Spleen (tissue), 11 donors: Measurements from ENCODE around the gene RPS6KL1. TPM values are rescaled to one million over a fixed set of nuclear protein-coding genes. Genes with fewer than 3 reads are reported as not detected.

Experiments
- DNase-seq: peaks from one replicate; pipeline ENCODE4 v3.0.0-alpha.2; 2020
- H3K27ac ChIP-seq, 8 donors: fragments of 200-600 bp; sonication (generic) in 7 of 8; 1 replicate in 4 of 8; 2 replicates in 4 of 8; pipeline versions ENCODE4 v1.5.0 to v1.8.0; 2016 to 2021; ENCODE audit warnings: inconsistent platforms in 4 of 8, mild to moderate bottlenecking in 4 of 8, moderate library complexity in 1 of 8
- H3K27me3 ChIP-seq, 7 donors: fragments of 200-600 bp; sonication (generic) in 6 of 7; replicated peaks in 1 of 7; 1 replicate in 4 of 7; 2 replicates in 3 of 7; pipeline versions ENCODE4 v1.5.0 to v1.8.0; 2016 to 2021; ENCODE audit warnings: inconsistent platforms in 3 of 7, mild to moderate bottlenecking in 1 of 7
- H3K36me3 ChIP-seq, 6 donors: fragments of 200-600 bp; sonication (generic) in 5 of 6; 1 replicate in 4 of 6; 2 replicates in 2 of 6; pipeline versions ENCODE4 v1.5.0 to v1.8.0; 2016 to 2021; ENCODE audit warnings: inconsistent platforms in 2 of 6
- H3K4me1 ChIP-seq, 6 donors: fragments of 200-600 bp; sonication (generic) in 5 of 6; 1 replicate in 3 of 6; 2 replicates in 3 of 6; pipeline versions ENCODE4 v1.5.0 to v1.8.0; 2016 to 2021; ENCODE audit warnings: inconsistent platforms in 3 of 6
- H3K4me3 ChIP-seq, 8 donors: fragments of 200-600 bp; sonication (generic) in 7 of 8; 1 replicate in 4 of 8; 2 replicates in 4 of 8; pipeline versions ENCODE4 v1.5.0 to v1.8.0; 2016 to 2021; ENCODE audit warnings: inconsistent platforms in 4 of 8, mild to moderate bottlenecking in 4 of 8, moderate library complexity in 2 of 8
- H3K9me3 ChIP-seq, 8 donors: fragments of 200-600 bp; sonication (generic) in 7 of 8; 1 replicate in 4 of 8; 2 replicates in 4 of 8; pipeline versions ENCODE4 v1.5.0 to v1.8.0; 2016 to 2021; ENCODE audit warnings: inconsistent platforms in 4 of 8
- POLR2A ChIP-seq, 3 donors: fragments of 450-650 bp; IDR thresholded peaks; one replicate each; pipeline ENCODE4 v1.5.1; 2017; ENCODE audit warnings: antibody characterized with exemption in 3 of 3, mild to moderate bottlenecking in 1 of 3
- POLR2AphosphoS5 ChIP-seq, 3 donors: sonication (generic); formaldehyde crosslinking; IDR thresholded peaks; one replicate each; pipeline ENCODE4 v1.5.1; 2017; ENCODE audit warnings: antibody characterized with exemption in 3 of 3
- WGBS, 5 donors: extraction: QIAGEN DNeasy Blood & Tissue Kit in 3 of 5; methylation state at CpG; one replicate each; pipeline versions ENCODE4 v1.1.5 to v1.1.7; 2013 to 2018; 5-methylcytosine and 5-hydroxymethylcytosine counted together
- intact Hi-C: fragments of 100-400 bp; cut with DNase I; formaldehyde crosslinking; loops from one replicate; pipeline ENCODE4 v1.15.0; 2023; ENCODE audit warnings: low total_unique reads
- polyA plus RNA-seq, 3 donors: library from polyadenylated mRNA; stranded (reverse); fragments of 200-250 nt; gene quantifications; one replicate each; pipeline ENCODE4 v1.2.1, GENCODE V29; 2013
- total RNA-seq, 7 donors: library from RNA; depleted of rRNA in 3 of 7; stranded (reverse); fragments of >200 nt in 3 of 7; fragmentation: NEBNext Ultra II Directional in 4 of 7; extraction: Animal tissue kit (Norgen Biotek cat#: 25700) in 4 of 7; gene quantifications; one replicate each; pipeline versions ENCODE4 v1.1.0 to v1.2.1, GENCODE V29; 2016 to 2021
- TF ChIP-seq, protein P1 (sequence below), 11 experiments: fragments of 200-600 bp in 7 of 11; fragments of 450-650 bp in 4 of 11; sonication (generic) in 4 of 11; IDR thresholded peaks in 8 of 11; conservative IDR thresholded peaks in 3 of 11; 1 replicate in 7 of 11; 2 replicates in 4 of 11; pipeline versions ENCODE4 v1.4.0 to v1.8.0; 2016 to 2021; ENCODE audit warnings: antibody characterized with exemption in 11 of 11, inconsistent platforms in 4 of 11, mild to moderate bottlenecking in 1 of 11
- donor health status: healthy with polysubstance abuse.
- donor health status: DM: no; HTN: no; CAD: no; lungs with moderate emphysema.
- donor health status: DM: no; HTN: no; CAD: no.
- donor health status: Bipolar disorder and iron deficiency.
- donor health status: healthy.
- donor health status: DM: no; HTN: no; CAD: no.
- donor health status: DM: yes; HTN: yes; CAD: no.

RPS6KL1 gene
- total and polyA plus RNA-seq, 10 donors, result 1.7 to 15.7 (median 4.7) TPM

DNA sequence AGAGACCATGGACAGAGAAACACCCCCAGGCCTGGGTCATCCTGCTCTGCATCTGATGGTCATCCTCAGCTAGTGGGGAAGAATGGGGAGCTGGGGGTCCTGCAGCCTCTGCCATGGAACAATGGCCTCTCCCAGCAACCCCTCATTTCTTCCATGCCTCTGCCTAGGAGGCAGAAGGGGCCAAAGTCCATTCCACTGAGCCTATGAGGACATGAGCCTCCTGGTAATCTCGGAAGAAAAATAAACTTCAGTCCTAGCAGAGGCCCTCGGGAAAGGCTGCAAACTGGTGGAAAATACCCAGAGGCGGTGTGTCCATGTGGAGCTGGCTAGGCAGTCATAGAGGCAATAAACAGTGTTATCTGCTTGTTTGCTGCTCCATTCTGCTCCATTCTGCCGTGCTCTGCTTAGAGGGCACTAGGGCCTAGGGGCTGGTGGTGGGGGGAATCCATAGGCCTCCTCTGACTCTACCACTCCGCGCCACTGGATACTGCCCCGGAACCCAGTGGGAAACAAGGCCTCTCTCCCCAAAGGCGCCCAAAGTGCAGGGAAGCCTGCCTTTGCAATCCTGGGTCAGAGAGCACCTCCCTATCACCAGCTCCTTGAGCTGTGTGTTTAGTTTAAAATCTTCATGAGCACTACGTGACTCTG is 27.9 kb upstream of the RPS6KL1 start:
- intact Hi-C loops, result no loop called here
- Histone ChIP-seq H3K4me3 (no peak overlapping the region), H3K36me3 (no peaks in the 10 kb centered on the region), H3K9me3 (no peaks in the 10 kb centered on the region), H3K4me1 (peaks cover 7 to 51% (median 33%) of the 10 kb centered on the region in 6 donors), H3K27me3 (peaks cover 0 to 56% (median 12%) of the 10 kb centered on the region in 7 donors), H3K27ac (no peak overlapping the region)
- DNase-seq, result peak; percentile 46
- TF ChIP-seq POLR2A (IDR thresholded peaks at IDR 0.05), result no peak
- TF ChIP-seq, protein P1, sequence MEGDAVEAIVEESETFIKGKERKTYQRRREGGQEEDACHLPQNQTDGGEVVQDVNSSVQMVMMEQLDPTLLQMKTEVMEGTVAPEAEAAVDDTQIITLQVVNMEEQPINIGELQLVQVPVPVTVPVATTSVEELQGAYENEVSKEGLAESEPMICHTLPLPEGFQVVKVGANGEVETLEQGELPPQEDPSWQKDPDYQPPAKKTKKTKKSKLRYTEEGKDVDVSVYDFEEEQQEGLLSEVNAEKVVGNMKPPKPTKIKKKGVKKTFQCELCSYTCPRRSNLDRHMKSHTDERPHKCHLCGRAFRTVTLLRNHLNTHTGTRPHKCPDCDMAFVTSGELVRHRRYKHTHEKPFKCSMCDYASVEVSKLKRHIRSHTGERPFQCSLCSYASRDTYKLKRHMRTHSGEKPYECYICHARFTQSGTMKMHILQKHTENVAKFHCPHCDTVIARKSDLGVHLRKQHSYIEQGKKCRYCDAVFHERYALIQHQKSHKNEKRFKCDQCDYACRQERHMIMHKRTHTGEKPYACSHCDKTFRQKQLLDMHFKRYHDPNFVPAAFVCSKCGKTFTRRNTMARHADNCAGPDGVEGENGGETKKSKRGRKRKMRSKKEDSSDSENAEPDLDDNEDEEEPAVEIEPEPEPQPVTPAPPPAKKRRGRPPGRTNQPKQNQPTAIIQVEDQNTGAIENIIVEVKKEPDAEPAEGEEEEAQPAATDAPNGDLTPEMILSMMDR (IDR thresholded peaks at IDR 0.05 in 8 of 11, conservative IDR thresholded peaks at IDR 0.05 in 3 of 11), result no peak
- no peak for TF ChIP-seq POLR2AphosphoS5 (IDR thresholded peaks at IDR 0.05)
- 86 to 94% (median 91%) methylated on average over 9 of the region's 9 CpGs for WGBS, 5 donors

DNA sequence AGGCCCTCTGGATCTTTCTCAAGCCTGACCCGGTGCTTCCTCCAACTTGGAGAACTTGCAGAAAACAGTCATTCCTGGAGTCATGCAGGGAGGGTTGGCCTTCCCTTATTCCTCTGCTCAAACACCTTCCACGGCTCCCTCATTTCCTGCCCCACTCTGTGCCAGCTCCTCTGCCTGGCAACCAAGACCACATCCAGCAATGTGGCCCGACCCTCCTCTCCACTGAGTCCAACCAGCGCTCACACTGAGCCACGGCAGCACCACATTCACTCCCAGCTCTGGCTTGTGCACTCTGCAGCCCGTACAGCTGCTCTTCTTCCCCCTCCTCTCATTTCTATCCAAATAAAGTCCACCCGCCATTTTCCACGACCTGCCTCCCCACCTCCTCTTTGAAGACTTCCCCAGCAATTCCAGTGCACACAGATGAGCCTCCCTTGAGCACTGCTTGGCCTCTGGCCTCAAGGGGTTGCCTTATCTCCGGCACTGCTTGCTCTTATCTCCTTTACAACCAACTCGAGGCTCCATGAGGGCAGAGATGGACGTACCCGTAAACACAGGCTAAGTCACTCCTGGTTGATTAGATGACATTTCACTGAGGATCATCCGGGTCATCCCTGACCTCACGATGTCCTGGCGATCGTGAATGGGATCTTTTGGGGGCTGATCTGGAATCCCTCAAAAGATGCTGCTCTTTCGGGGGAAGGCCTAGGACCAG is 27.0 kb upstream of the RPS6KL1 start:
- H3K4me3 ChIP-seq, result no peak overlapping the region
- intact Hi-C loops, result loop anchor here (10.0 kb wide), 1 partner anchor 135 kb away; no protein-coding TSS in a partner anchor

GRCh38 chr14:74949191-74949601 is 26.1 kb upstream of the RPS6KL1 start:
- no peaks in the 10 kb centered on the region for H3K36me3 ChIP-seq
- TF ChIP-seq POLR2AphosphoS5 (IDR thresholded peaks at IDR 0.05) (no peak), POLR2A (IDR thresholded peaks at IDR 0.05) (no peak)
- TF ChIP-seq, protein P1 (IDR thresholded peaks at IDR 0.05 in 8 of 11, conservative IDR thresholded peaks at IDR 0.05 in 3 of 11), result no peak
- no peaks in the 10 kb centered on the region for H3K9me3 ChIP-seq
- no peak for DNase-seq
- no peak overlapping the region for H3K27ac ChIP-seq
- 84 to 96% (median 89%) methylated on average over 6 to 16 of the region's 16 CpGs for WGBS, 5 donors
- H3K4me3 ChIP-seq, result no peak overlapping the region
- H3K4me1 ChIP-seq, result peaks cover 0 to 36% (median 19%) of the 10 kb centered on the region in 6 donors
- peaks cover 0 to 39% (median under 1%) of the 10 kb centered on the region in 7 donors for H3K27me3 ChIP-seq
- intact Hi-C loops, result loop anchor here (10.0 kb wide), 1 partner anchor 136 kb away; no protein-coding TSS in a partner anchor

More for the DNA sequence above, 27.0 kb upstream of the RPS6KL1 start:
- Histone ChIP-seq H3K4me1 (peaks cover 6 to 44% (median 27%) of the 10 kb centered on the region in 6 donors), H3K27me3 (peaks cover 0 to 47% (median 8%) of the 10 kb centered on the region in 7 donors), H3K27ac (no peak overlapping the region), H3K9me3 (no peaks in the 10 kb centered on the region), H3K36me3 (no peaks in the 10 kb centered on the region)
- WGBS, 5 donors, result 81 to 93% (median 87%) methylated on average over 17 of the region's 17 CpGs
- DNase-seq, result no peak
- TF ChIP-seq POLR2A (IDR thresholded peaks at IDR 0.05) (no peak), POLR2AphosphoS5 (IDR thresholded peaks at IDR 0.05) (no peak)
- TF ChIP-seq, protein P1 (IDR thresholded peaks at IDR 0.05 in 8 of 11, conservative IDR thresholded peaks at IDR 0.05 in 3 of 11), result no peak
